Mesothelial cell of epicardium (in vitro differentiated cells): ENCODE data around the gene PITPNM3. TPM values are rescaled to one million over a fixed set of nuclear protein-coding genes. Genes with fewer than 3 reads are reported as not detected.

ENCODE experiments used
- DNase-seq, 2 experiments: peaks; one replicate each; pipeline ENCODE4 v3.0.0; 2021; ENCODE audit warnings: low spot score in 2 of 2; ENCODE audit not compliant: unreplicated experiment in 2 of 2
- H3K27ac Mint-ChIP-seq: 2 replicates; pipeline ENCODE4 v1.8.0; 2021; ENCODE audit warnings: mixed read lengths
- H3K27me3 Mint-ChIP-seq: 2 replicates; pipeline ENCODE4 v1.8.0; 2021; ENCODE audit warnings: low read depth, mixed read lengths
- H3K36me3 Mint-ChIP-seq: 2 replicates; pipeline ENCODE4 v1.8.0; 2021; ENCODE audit warnings: mixed read lengths
- H3K4me1 Mint-ChIP-seq: 2 replicates; pipeline ENCODE4 v1.8.0; 2021; ENCODE audit warnings: mixed read lengths
- H3K4me3 Mint-ChIP-seq: 2 replicates; pipeline ENCODE4 v1.8.0; 2021; ENCODE audit warnings: mild to moderate bottlenecking, moderate library complexity, mixed read lengths
- H3K9me3 Mint-ChIP-seq: 2 replicates; pipeline ENCODE4 v1.8.0; 2021; ENCODE audit warnings: mixed read lengths
- CTCF ChIP-seq: fragments of 200-600 bp; sonication (generic); IDR thresholded peaks from one replicate; pipeline ENCODE4 v1.5.0; 2021; ENCODE audit warnings: antibody characterized with exemption; ENCODE audit not compliant: unreplicated experiment
- total RNA-seq: library from RNA; stranded (reverse); gene quantifications from 3 replicates; pipeline ENCODE4 v1.2.1, GENCODE V29; 2021

Gene PITPNM3
- total RNA-seq, 1 donor from 2014 or later = 2.3 TPM

- no peaks in the 10 kb centered on the region for H3K9me3 Mint-ChIP-seq
- H3K27ac Mint-ChIP-seq = no peak overlapping the region
- peaks cover 5% of the 10 kb centered on the region for H3K36me3 Mint-ChIP-seq
- peaks cover 1% of the 10 kb centered on the region for H3K4me1 Mint-ChIP-seq
- DNase-seq = no peak
- peaks cover 20% of the 10 kb centered on the region for H3K27me3 Mint-ChIP-seq
- no peak overlapping the region for H3K4me3 Mint-ChIP-seq
- TF ChIP-seq CTCF = no peak
Measured at GRCh38 chr17:6450926-6451832, 105.2 kb downstream of the PITPNM3 start.

GRCh38 chr17:6449307-6449706 is 107.0 kb downstream of the PITPNM3 start:
- peaks cover 4% of the 10 kb centered on the region for H3K4me1 Mint-ChIP-seq
- no peak overlapping the region for H3K27ac Mint-ChIP-seq

GRCh38 chr17:6448473-6448872 is 107.9 kb downstream of the PITPNM3 start:
- H3K9me3 Mint-ChIP-seq = no peaks in the 10 kb centered on the region
- peaks cover 4% of the 10 kb centered on the region for H3K27me3 Mint-ChIP-seq
- TF ChIP-seq CTCF = no peak
- H3K36me3 Mint-ChIP-seq = peaks cover 9% of the 10 kb centered on the region
- H3K4me3 Mint-ChIP-seq = no peak overlapping the region
- peaks cover 6% of the 10 kb centered on the region for H3K4me1 Mint-ChIP-seq
- H3K27ac Mint-ChIP-seq = no peak overlapping the region
- no peak for DNase-seq

More at GRCh38 chr17:6449307-6449706, 107.0 kb downstream of the PITPNM3 start:
- Mint-ChIP-seq H3K36me3 (peaks cover 9% of the 10 kb centered on the region), H3K9me3 (no peaks in the 10 kb centered on the region), H3K27me3 (peaks cover 12% of the 10 kb centered on the region), H3K4me3 (no peak overlapping the region)
- no peak for DNase-seq
- TF ChIP-seq CTCF = no peak

- H3K4me3 Mint-ChIP-seq = no peak overlapping the region
- no peaks in the 10 kb centered on the region for H3K9me3 Mint-ChIP-seq
- H3K27ac Mint-ChIP-seq = no peak overlapping the region
- no peak for TF ChIP-seq CTCF
- peaks cover 9% of the 10 kb centered on the region for H3K4me1 Mint-ChIP-seq
- DNase-seq = no peak
- peaks cover 9% of the 10 kb centered on the region for H3K36me3 Mint-ChIP-seq
- no peaks in the 10 kb centered on the region for H3K27me3 Mint-ChIP-seq
Measured at GRCh38 chr17:6446516-6447100, 109.7 kb downstream of the PITPNM3 start.

- Mint-ChIP-seq H3K4me3 (peak overlapping the region; percentile 90), H3K27me3 (no peaks in the 10 kb centered on the region), H3K36me3 (peaks cover 9% of the 10 kb centered on the region), H3K27ac (peak overlapping the region; percentile 76), H3K9me3 (no peaks in the 10 kb centered on the region), H3K4me1 (peaks cover 9% of the 10 kb centered on the region)
- DNase-seq = no peak
- TF ChIP-seq CTCF = no peak
Measured at GRCh38 chr17:6444571-6445335, 111.6 kb downstream of the PITPNM3 start.
